PC-3 (cell line): Measurements from ENCODE around the gene STX8.

Experiments
- CTCF ChIP-seq: fragments of 300-600 bp; sonication (generic); conservative IDR thresholded peaks from 2 replicates; pipeline ENCODE4 v1.5.1; 2017; ENCODE audit warnings: antibody characterized with exemption, low read depth, mild to moderate bottlenecking, low read length
- EZH2 ChIP-seq: fragments of 300-600 bp; sonication (generic); IDR thresholded peaks from one replicate; pipeline ENCODE4 v1.6.1; 2017; ENCODE audit warnings: antibody characterized with exemption, mild to moderate bottlenecking, low read length; ENCODE audit not compliant: unreplicated experiment
- EZH2phosphoT487 ChIP-seq: fragments of 300-600 bp; sonication (generic); IDR thresholded peaks from 2 replicates; pipeline ENCODE4 v1.6.1; 2018; ENCODE audit warnings: mild to moderate bottlenecking, antibody characterized with exemption, low read length, borderline replicate concordance

- TF ChIP-seq CTCF (no peak), EZH2 (no peak), EZH2phosphoT487 (no peak)
Measured at GRCh38 chr17:9285602-9286427, 289.8 kb downstream of the STX8 start.
